Ectodermal cell (in vitro differentiated cells): ENCODE data around the gene RARRES2.
"Not testable (repeated sequence)": the region's sequence is repeated elsewhere in the genome, so short reads cannot be mapped to it uniquely, and the experiment has no call there.

Experiments used
- H3K27ac ChIP-seq: 2 replicates; pipeline ENCODE4 v1.7.0; 2013; ENCODE audit warnings: mild to moderate bottlenecking, low read depth, low read length; ENCODE audit not compliant: insufficient read depth, poor library complexity, severe bottlenecking
- H3K27me3 ChIP-seq: 2 replicates; pipeline ENCODE4 v1.7.0; 2013; ENCODE audit warnings: mild to moderate bottlenecking, low read length; ENCODE audit not compliant: insufficient read depth, control insufficient read depth, poor library complexity, severe bottlenecking
- H3K36me3 ChIP-seq: one replicate; pipeline ENCODE4 v1.7.0; 2013; ENCODE audit warnings: low read length; ENCODE audit not compliant: control insufficient read depth, insufficient read depth
- H3K4me1 ChIP-seq: one replicate; pipeline ENCODE4 v1.7.0; 2013; ENCODE audit warnings: low read length; ENCODE audit not compliant: control insufficient read depth, insufficient read depth
- H3K4me3 ChIP-seq: 2 replicates; pipeline ENCODE4 v1.7.0; 2013; ENCODE audit warnings: low read depth, low read length, control low read depth; ENCODE audit not compliant: insufficient read depth
- H3K9me3 ChIP-seq: 2 replicates; pipeline ENCODE4 v1.7.0; 2013; ENCODE audit warnings: mild to moderate bottlenecking, low read length, moderate library complexity; ENCODE audit not compliant: control insufficient read depth
- WGBS, 2 experiments: methylation state at CpG; one replicate each; pipeline ENCODE4 v1.1.7; 2013; ENCODE audit warnings: missing lambda C conversion rate in 2 of 2; 5-methylcytosine and 5-hydroxymethylcytosine counted together

Gene RARRES2

GRCh38 chr7:150321788-150322113, 19.7 kb downstream of the RARRES2 start:
- peaks cover 13% of the 10 kb centered on the region for H3K4me1 ChIP-seq
- WGBS, 2 experiments: 93 to 96% methylated on average over 3 of the region's 3 CpGs
- no peak overlapping the region for H3K4me3 ChIP-seq
- H3K27me3 ChIP-seq: no peaks in the 10 kb centered on the region
- H3K36me3 ChIP-seq: peaks cover 10% of the 10 kb centered on the region
- no peak overlapping the region for H3K27ac ChIP-seq
- H3K9me3 ChIP-seq: no peaks in the 10 kb centered on the region

- no peak overlapping the region for H3K27ac ChIP-seq
- no peaks in the 10 kb centered on the region for H3K36me3 ChIP-seq
- 40 to 48% methylated on average over 7 of the region's 7 CpGs for WGBS, 2 experiments
- H3K27me3 ChIP-seq: no peaks in the 10 kb centered on the region
- no peaks in the 10 kb centered on the region for H3K9me3 ChIP-seq
- no peak overlapping the region for H3K4me3 ChIP-seq
- H3K4me1 ChIP-seq: no peaks in the 10 kb centered on the region
Observed at GRCh38 chr7:150317748-150318444, 23.5 kb downstream of the RARRES2 start.

GRCh38 chr7:150316987-150317386, 24.4 kb downstream of the RARRES2 start:
- not testable (repeated sequence) for H3K4me3 ChIP-seq, H3K27ac ChIP-seq, H3K27me3 ChIP-seq, H3K4me1 ChIP-seq, H3K9me3 ChIP-seq, H3K36me3 ChIP-seq
- 94 to 96% methylated on average over 6 of the region's 6 CpGs for WGBS, 2 experiments

DNA sequence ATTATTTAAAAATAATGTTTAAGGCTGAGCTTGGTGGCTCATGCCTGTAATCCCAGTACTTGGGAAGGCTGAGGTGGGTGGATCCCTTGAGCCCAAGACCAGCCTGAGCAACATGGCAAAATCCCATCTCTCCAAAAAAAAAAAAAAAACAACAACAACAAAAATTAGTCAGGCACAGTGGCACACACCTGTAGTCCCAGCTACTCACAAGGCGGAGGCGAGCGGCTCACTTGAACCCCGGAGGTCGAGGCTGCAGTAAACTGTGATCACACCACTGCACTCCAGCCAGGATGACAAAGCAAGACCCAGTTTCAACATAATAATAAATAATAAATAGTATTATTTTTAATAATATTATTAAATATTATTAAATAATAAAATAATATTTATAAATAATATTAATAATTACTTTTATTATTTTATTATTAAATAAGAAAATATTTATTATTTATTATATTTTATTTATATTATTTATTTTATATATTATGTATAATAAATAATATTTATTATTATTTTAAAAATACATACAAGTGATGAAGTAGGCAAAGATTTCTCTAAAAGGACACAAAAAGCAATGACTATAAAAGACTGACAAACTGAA, 26.7 kb downstream of the RARRES2 start:
- 89 to 100% methylated on average over 5 of the region's 5 CpGs for WGBS, 2 experiments
- peaks cover 9% of the 10 kb centered on the region for H3K4me1 ChIP-seq
- H3K27ac ChIP-seq: no peak overlapping the region
- H3K36me3 ChIP-seq: no peaks in the 10 kb centered on the region
- no peak overlapping the region for H3K4me3 ChIP-seq
- no peaks in the 10 kb centered on the region for H3K27me3 ChIP-seq
- no peaks in the 10 kb centered on the region for H3K9me3 ChIP-seq

DNA sequence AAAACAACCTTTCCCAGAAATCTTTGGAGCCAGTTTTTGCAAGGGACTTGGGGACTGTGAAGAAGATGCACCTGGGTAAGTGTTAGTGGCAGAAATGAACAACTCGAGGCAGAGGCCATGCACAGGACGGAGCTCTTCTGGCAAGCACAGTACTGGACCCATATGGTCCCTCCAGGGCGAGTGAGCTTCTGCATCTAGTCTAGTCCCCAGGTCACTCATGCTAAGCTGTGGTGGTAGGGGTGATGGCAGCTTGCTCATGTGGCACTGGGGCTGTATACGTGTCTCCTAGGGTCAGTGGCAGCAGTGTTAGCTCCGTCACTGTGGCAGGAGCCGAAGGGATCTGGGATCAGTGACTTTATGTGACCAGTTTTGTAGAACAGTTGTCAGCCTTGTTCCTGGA, 27.6 kb downstream of the RARRES2 start:
- 92 to 93% methylated on average over 6 of the region's 6 CpGs for WGBS, 2 experiments

GRCh38 chr7:150313367-150313809, 28.0 kb downstream of the RARRES2 start:
- no peaks in the 10 kb centered on the region for H3K9me3 ChIP-seq
- 72 to 76% methylated on average over 3 of the region's 3 CpGs for WGBS, 2 experiments

More for the DNA sequence above, 27.6 kb downstream of the RARRES2 start:
- Histone ChIP-seq H3K4me3 (no peak overlapping the region), H3K27ac (no peak overlapping the region), H3K9me3 (no peaks in the 10 kb centered on the region), H3K27me3 (no peaks in the 10 kb centered on the region), H3K4me1 (peaks cover 9% of the 10 kb centered on the region), H3K36me3 (no peaks in the 10 kb centered on the region)

DNA sequence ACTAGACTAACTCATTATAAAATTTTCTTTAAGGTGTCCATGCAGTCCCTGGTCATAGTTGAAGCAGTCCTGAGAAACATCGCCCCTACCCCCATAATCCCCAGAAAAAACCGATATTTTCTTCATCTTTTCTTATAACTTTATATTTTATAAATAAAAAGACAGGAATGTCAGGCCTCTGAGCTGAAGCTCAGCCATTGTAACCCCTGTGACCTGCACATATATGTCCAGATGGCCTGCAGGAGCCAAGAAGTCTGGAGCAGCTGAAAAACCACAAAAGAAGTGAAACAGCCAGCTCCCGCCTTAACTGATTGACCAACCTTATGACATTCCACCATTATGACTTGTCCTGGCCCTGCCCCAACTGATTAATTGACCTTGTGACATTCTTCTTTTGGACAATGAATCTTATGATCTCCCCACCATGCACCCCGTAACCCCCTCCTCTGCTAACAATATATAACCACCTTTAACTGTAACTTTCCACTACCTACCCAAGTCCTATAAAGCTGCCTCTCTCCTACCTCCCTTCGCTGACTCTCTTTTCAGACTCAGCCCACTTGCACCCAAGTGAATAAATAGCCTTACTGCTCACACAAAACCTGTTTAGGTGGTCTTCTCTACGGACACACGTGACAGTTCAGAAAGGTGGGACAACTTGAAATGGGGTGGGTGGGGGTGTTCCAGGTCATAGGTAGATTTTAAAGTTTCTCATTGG, 28.6 kb downstream of the RARRES2 start:
- not testable (repeated sequence) for H3K36me3 ChIP-seq, H3K9me3 ChIP-seq, H3K27me3 ChIP-seq, H3K27ac ChIP-seq, H3K4me1 ChIP-seq, H3K4me3 ChIP-seq
- WGBS, 2 experiments: 80 to 81% methylated on average over 6 of the region's 7 CpGs

More at GRCh38 chr7:150313367-150313809, 28.0 kb downstream of the RARRES2 start:
- Histone ChIP-seq H3K27me3 (no peaks in the 10 kb centered on the region), H3K4me3 (no peak overlapping the region), H3K36me3 (no peaks in the 10 kb centered on the region), H3K27ac (no peak overlapping the region), H3K4me1 (peaks cover 9% of the 10 kb centered on the region)

- 78 to 81% methylated on average over 5 of the region's 5 CpGs for WGBS, 2 experiments
Observed at GRCh38 chr7:150311711-150312110, 29.7 kb downstream of the RARRES2 start.

DNA sequence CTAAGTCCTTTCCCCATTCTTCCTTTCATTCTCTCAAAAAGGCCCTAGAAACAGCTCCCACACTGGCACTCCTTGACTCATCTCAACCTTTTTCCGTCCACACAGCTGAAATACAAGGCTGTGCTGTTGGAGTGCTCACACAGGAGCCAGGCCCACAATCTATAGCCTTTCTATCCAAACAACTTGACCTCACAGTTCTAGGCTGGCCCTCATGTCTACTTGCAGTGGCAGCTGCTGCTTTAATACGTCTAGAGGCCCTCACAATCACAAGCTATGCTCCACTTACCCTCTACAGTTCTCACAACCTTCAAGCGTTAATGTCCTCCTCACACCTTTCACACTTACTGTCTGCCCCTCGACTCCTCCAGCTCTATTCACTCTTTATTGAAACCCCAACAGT, 30.3 kb downstream of the RARRES2 start:
- H3K4me3 ChIP-seq: no peak overlapping the region
- 93% methylated on average over 4 of the region's 4 CpGs for WGBS, 2 experiments
- no peaks in the 10 kb centered on the region for H3K9me3 ChIP-seq
- no peaks in the 10 kb centered on the region for H3K36me3 ChIP-seq
- peaks cover 9% of the 10 kb centered on the region for H3K4me1 ChIP-seq
- no peaks in the 10 kb centered on the region for H3K27me3 ChIP-seq
- no peak overlapping the region for H3K27ac ChIP-seq

More at GRCh38 chr7:150311711-150312110, 29.7 kb downstream of the RARRES2 start:
- Histone ChIP-seq H3K4me3 (no peak overlapping the region), H3K36me3 (no peaks in the 10 kb centered on the region), H3K4me1 (peaks cover 9% of the 10 kb centered on the region), H3K9me3 (no peaks in the 10 kb centered on the region), H3K27me3 (no peaks in the 10 kb centered on the region), H3K27ac (no peak overlapping the region)

- Histone ChIP-seq H3K4me3 (no peak overlapping the region), H3K27me3 (no peaks in the 10 kb centered on the region), H3K27ac (no peak overlapping the region), H3K36me3 (no peaks in the 10 kb centered on the region), H3K9me3 (no peaks in the 10 kb centered on the region), H3K4me1 (peaks cover 9% of the 10 kb centered on the region)
Observed at GRCh38 chr7:150308575-150308974, 32.9 kb downstream of the RARRES2 start.
